ENCODE measurements around the gene MKI67. TPM values are rescaled to one million over a fixed set of nuclear protein-coding genes. Genes with fewer than 3 reads are reported as not detected.

MKI67 gene
- total RNA-seq, 4 donors from 2014 or later, result 5.6 to 13.0 (median 8.9) TPM

- Histone ChIP-seq H3K4me3 (no peak overlapping the region), H3K27ac (no peak overlapping the region), H3K9me3 (no peaks in the 10 kb centered on the region), H3K36me3 (peaks cover 36% of the 10 kb centered on the region), H3K27me3 (no peaks in the 10 kb centered on the region), H3K4me1 (peaks cover 29% of the 10 kb centered on the region)
- WGBS, result 85% methylated on average over 14 of the region's 14 CpGs
- peak; percentile 27 to 31 for DNase-seq (ENCODE audit: low spot score in 2 of 2)
- TF ChIP-seq POLR2A (IDR thresholded peaks at IDR 0.05) (no peak), CTCF (IDR thresholded peaks at IDR 0.05) (no peak), POLR2AphosphoS5 (IDR thresholded peaks at IDR 0.05) (no peak), EP300 (IDR thresholded peaks at IDR 0.05) (no peak)
These were observed 64.6 kb downstream of the MKI67 start for GRCh38 chr10:128061306-128062300.

GRCh38 chr10:128060341-128061250 lies 65.6 kb downstream of the MKI67 start:
- peak; percentile 54 to 65 for DNase-seq (ENCODE audit: low spot score in 2 of 2)
- Histone ChIP-seq H3K36me3 (peaks cover 38% of the 10 kb centered on the region), H3K4me1 (peaks cover 28% of the 10 kb centered on the region), H3K27me3 (no peaks in the 10 kb centered on the region), H3K4me3 (no peak overlapping the region), H3K27ac (no peak overlapping the region), H3K9me3 (no peaks in the 10 kb centered on the region)
- no peak for TF ChIP-seq CTCF (IDR thresholded peaks at IDR 0.05)
- no peak for TF ChIP-seq EP300 (IDR thresholded peaks at IDR 0.05)
- TF ChIP-seq POLR2A (IDR thresholded peaks at IDR 0.05), result no peak
- no peak for TF ChIP-seq POLR2AphosphoS5 (IDR thresholded peaks at IDR 0.05)
- WGBS, result 95% methylated on average over 9 of the region's 9 CpGs

GRCh38 chr10:128059982-128060293 lies 66.3 kb downstream of the MKI67 start:
- peaks cover 21% of the 10 kb centered on the region for H3K4me1 ChIP-seq
- no peaks in the 10 kb centered on the region for H3K9me3 ChIP-seq
- no peak overlapping the region for H3K27ac ChIP-seq
- DNase-seq (ENCODE audit: low spot score in 2 of 2), result no peak
- TF ChIP-seq CTCF (IDR thresholded peaks at IDR 0.05) (no peak), EP300 (IDR thresholded peaks at IDR 0.05) (no peak), POLR2A (IDR thresholded peaks at IDR 0.05) (no peak), POLR2AphosphoS5 (IDR thresholded peaks at IDR 0.05) (no peak)
- H3K4me3 ChIP-seq, result no peak overlapping the region
- H3K27me3 ChIP-seq, result no peaks in the 10 kb centered on the region
- WGBS, result 92% methylated on average over 1 of the region's 1 CpG
- peaks cover 42% of the 10 kb centered on the region for H3K36me3 ChIP-seq

DNA sequence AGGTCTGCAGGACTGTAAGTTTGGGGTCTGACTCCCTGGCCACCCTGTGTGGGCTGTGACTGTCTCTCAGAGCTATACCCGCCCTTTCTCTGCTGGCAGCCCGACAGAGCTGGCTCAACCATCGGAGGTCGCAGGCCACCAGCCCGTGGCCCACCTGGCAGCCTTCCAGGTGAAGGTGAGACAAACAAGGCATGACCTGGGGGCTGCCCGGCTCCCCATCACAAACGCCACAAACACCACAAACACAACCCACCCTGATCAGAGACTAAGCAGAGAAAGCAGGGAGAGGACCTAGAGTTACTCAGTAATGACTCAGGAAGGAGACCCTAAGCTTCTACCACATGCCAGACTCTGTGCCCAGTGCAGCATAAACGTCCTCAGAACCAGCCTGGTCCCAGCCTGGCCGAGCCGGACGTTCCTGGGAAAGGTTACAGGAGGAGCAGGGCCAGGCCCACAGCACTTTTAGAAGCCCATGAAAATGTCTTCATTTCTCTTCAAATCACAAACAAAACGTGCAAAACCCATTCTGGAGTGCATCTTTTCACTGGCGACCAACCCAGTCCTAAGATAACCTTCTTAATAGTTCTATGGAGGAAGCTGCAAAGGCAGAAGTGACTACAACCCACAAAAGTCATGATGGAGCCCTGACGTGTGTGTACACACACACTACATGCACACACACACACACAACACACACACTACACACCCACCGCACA lies 66.8 kb downstream of the MKI67 start:
- no peaks in the 10 kb centered on the region for H3K27me3 ChIP-seq
- H3K36me3 ChIP-seq, result peaks cover 47% of the 10 kb centered on the region
- 91% methylated on average over 12 of the region's 15 CpGs for WGBS
- peaks cover 16% of the 10 kb centered on the region for H3K4me1 ChIP-seq
- peak; percentile 60 for DNase-seq (ENCODE audit: low spot score in 2 of 2)
- no peaks in the 10 kb centered on the region for H3K9me3 ChIP-seq
- no peak overlapping the region for H3K4me3 ChIP-seq
- no peak overlapping the region for H3K27ac ChIP-seq
- TF ChIP-seq EP300 (IDR thresholded peaks at IDR 0.05), result no peak
- TF ChIP-seq POLR2A (IDR thresholded peaks at IDR 0.05), result no peak
- TF ChIP-seq CTCF (IDR thresholded peaks at IDR 0.05), result no peak
- no peak for TF ChIP-seq POLR2AphosphoS5 (IDR thresholded peaks at IDR 0.05)
